GM12878 (cell line): ENCODE data around the gene YAE1. TPM values are rescaled to one million over a fixed set of nuclear protein-coding genes. Genes with fewer than 3 reads are reported as not detected.
A peak's percentile ranks its signal among the peaks of the same experiment; 100 is the strongest.

ENCODE experiments used
- BCLAF1 ChIP-seq: fragments of 450-650 bp; IDR thresholded peaks from 2 replicates; pipeline ENCODE4 v1.6.1; 2017; ENCODE audit warnings: antibody characterized with exemption, mild to moderate bottlenecking, moderate library complexity
- BRCA1 ChIP-seq: IDR thresholded peaks from 2 replicates; pipeline ENCODE4 v1.6.1; 2011; ENCODE audit warnings: low read depth, low read length, improper control_type of control experiment
- CBX3 ChIP-seq: fragments of 200-600 bp; sonication (generic); IDR thresholded peaks from 2 replicates; pipeline ENCODE4 v1.6.1; 2016; ENCODE audit warnings: low read depth, borderline replicate concordance
- CHD4 ChIP-seq: fragments of 200-600 bp; sonication (generic); IDR thresholded peaks from 2 replicates; pipeline ENCODE4 v1.6.1; 2016; ENCODE audit warnings: mild to moderate bottlenecking
- EED ChIP-seq: sonication (generic); IDR thresholded peaks from 2 replicates; pipeline ENCODE4 v1.6.1; 2016; ENCODE audit warnings: antibody characterized with exemption, low read depth
- HDGF ChIP-seq: fragments of 450-650 bp; IDR thresholded peaks from 2 replicates; pipeline ENCODE4 v1.6.1; 2016; ENCODE audit warnings: antibody characterized with exemption
- IKZF1 ChIP-seq: fragments of 450-650 bp; conservative IDR thresholded peaks from 2 replicates; pipeline ENCODE4 v1.6.1; 2017; ENCODE audit warnings: antibody characterized with exemption, mild to moderate bottlenecking
- MLLT1 ChIP-seq: fragments of 450-650 bp; IDR thresholded peaks from 2 replicates; pipeline ENCODE4 v1.6.1; 2016; ENCODE audit warnings: mild to moderate bottlenecking
- POLR2A ChIP-seq: IDR thresholded peaks from 2 replicates; pipeline ENCODE4 v1.6.1; 2011; ENCODE audit warnings: low read depth, mild to moderate bottlenecking, low read length
- SPI1 ChIP-seq: IDR thresholded peaks from 2 replicates; pipeline ENCODE4 v1.6.1; 2011; ENCODE audit warnings: low read depth, mild to moderate bottlenecking, low read length, moderate library complexity, borderline replicate concordance; ENCODE audit not compliant: insufficient read depth
- SREBF1 ChIP-seq: IDR thresholded peaks from 2 replicates; pipeline ENCODE4 v1.6.1; 2012; ENCODE audit warnings: mild to moderate bottlenecking, low read length
- WRNIP1 ChIP-seq: IDR thresholded peaks from 2 replicates; pipeline ENCODE4 v1.6.1; 2011; ENCODE audit warnings: low read depth, low read length, improper control_type of control experiment, borderline replicate concordance
- ZBED1 ChIP-seq: IDR thresholded peaks from 2 replicates; pipeline ENCODE4 v1.6.1; 2016; ENCODE audit warnings: borderline replicate concordance
- ZNF24 ChIP-seq: fragments of 450-650 bp; IDR thresholded peaks from 2 replicates; pipeline ENCODE4 v1.6.1; 2017; ENCODE audit warnings: antibody characterized with exemption, mild to moderate bottlenecking
- polyA plus RNA-seq, 11 experiments: library from polyadenylated mRNA; depleted of rRNA in 4 of 11; unstranded in 6 of 11; stranded (reverse) in 5 of 11; fragments of >200 nt; fragmentation: Nextera tagmentation in 4 of 11; fragmentation: Illumina TruSeq in 1 of 11; extraction: Ambion mirVana in 4 of 11; extraction: Trizol in 1 of 11; gene quantifications; 1 replicate in 1 of 11; 2 replicates in 10 of 11; pipeline versions ENCODE4 v1.2.1 to v1.2.3, GENCODE V29; 2011 to 2016; ENCODE audit warnings: inconsistent platforms in 2 of 11, missing spikeins in 2 of 11, low read depth in 1 of 11
- total RNA-seq, 4 experiments: library from RNA; depleted of rRNA in 3 of 4; stranded (reverse); fragments of >200 nt in 3 of 4; fragmentation: Illumina TruSeq in 1 of 4; extraction: Trizol in 1 of 4; gene quantifications; 2 replicates each; pipeline versions ENCODE4 v1.2.1 to v1.2.3, GENCODE V29; 2013 to 2021

YAE1 gene
- total and polyA plus RNA-seq, 10 of the 15 experiments (the other 5 are each of a cell fraction or from before 2014, with no cell fraction given): 13.5 to 35.8 (median 22.9) TPM

GRCh38 chr7:39566023-39566921 lies at the start of gene YAE1 (continued):
- TF ChIP-seq CBX3: no peak
- TF ChIP-seq ZBED1: no peak
- TF ChIP-seq HDGF: peak; percentile 44; the same call in 1 of the 2 replicates
- no peak for TF ChIP-seq SREBF1
- peak; percentile 67; the same call in 1 of the 2 replicates for TF ChIP-seq IKZF1
- TF ChIP-seq POLR2A: peak; percentile 98
- no peak for TF ChIP-seq EED
- no peak for TF ChIP-seq WRNIP1
- TF ChIP-seq CHD4: no peak
- no peak for TF ChIP-seq BRCA1
- TF ChIP-seq MLLT1: no peak
- no peak for TF ChIP-seq SPI1
- TF ChIP-seq ZNF24: no peak
- no peak for TF ChIP-seq BCLAF1
- TF ChIP-seq, all 136 proteins: peak for 38
